ENCODE results near the gene NHSL1.

DNA sequence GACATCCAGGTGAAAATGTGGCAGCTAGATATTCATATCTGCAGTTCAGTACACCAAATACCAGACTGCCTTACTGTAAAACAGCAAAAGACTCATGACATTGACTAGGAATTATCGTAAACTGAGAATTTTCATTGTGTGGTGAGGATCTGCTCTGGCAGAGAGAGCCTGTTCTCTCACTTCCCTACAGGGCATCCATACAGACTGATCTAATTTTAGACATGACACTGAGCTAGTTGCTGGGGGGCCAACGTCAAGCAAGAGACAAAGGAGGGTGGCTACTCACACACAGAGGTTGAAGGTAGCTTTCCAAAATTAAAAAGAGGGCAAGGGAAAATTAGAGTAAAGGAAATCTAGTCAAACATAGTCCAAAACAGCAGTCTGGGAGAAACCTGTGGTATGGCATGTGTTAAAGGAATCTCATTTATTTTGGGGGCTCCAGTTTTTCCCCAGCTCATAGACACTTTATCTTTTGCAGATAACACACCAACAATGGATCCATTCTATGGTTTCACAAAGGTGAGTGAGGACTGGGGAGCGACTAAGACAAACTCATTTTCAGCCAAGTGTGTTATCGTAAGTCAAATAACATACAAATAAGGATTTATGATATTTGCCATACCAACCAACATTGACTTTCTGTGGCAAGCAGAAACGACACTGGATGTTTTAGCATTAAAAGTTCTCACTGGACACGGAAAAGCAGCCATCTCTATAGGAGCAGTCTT is 36.6 kb upstream of the NHSL1 start:
- TF ChIP-seq, protein P1, sequence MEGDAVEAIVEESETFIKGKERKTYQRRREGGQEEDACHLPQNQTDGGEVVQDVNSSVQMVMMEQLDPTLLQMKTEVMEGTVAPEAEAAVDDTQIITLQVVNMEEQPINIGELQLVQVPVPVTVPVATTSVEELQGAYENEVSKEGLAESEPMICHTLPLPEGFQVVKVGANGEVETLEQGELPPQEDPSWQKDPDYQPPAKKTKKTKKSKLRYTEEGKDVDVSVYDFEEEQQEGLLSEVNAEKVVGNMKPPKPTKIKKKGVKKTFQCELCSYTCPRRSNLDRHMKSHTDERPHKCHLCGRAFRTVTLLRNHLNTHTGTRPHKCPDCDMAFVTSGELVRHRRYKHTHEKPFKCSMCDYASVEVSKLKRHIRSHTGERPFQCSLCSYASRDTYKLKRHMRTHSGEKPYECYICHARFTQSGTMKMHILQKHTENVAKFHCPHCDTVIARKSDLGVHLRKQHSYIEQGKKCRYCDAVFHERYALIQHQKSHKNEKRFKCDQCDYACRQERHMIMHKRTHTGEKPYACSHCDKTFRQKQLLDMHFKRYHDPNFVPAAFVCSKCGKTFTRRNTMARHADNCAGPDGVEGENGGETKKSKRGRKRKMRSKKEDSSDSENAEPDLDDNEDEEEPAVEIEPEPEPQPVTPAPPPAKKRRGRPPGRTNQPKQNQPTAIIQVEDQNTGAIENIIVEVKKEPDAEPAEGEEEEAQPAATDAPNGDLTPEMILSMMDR (IDR thresholded peaks at IDR 0.05): no peak
- no peak for TF ChIP-seq POLR2A (IDR thresholded peaks at IDR 0.05)
